GM12878 (cell line): ENCODE data around the gene TRAPPC3L. TPM values are rescaled to one million over a fixed set of nuclear protein-coding genes. Genes with fewer than 3 reads are reported as not detected.

ENCODE experiments used
- CBX3 ChIP-seq: fragments of 200-600 bp; sonication (generic); IDR thresholded peaks from 2 replicates; pipeline ENCODE4 v1.6.1; 2016; ENCODE audit warnings: low read depth, borderline replicate concordance
- CREB1 ChIP-seq: IDR thresholded peaks from 2 replicates; pipeline ENCODE4 v1.6.1; 2012; ENCODE audit warnings: low read depth, mild to moderate bottlenecking, inconsistent platforms
- ESRRA ChIP-seq: IDR thresholded peaks from 2 replicates; pipeline ENCODE4 v1.6.1; 2012; ENCODE audit warnings: mild to moderate bottlenecking, low read length, improper control_type of control experiment
- ETV6 ChIP-seq, 2 experiments: fragments of 450-650 bp in 1 of 2; IDR thresholded peaks in 1 of 2; conservative IDR thresholded peaks in 1 of 2; 2 replicates each; pipeline ENCODE4 v1.6.1; 2014; ENCODE audit warnings: antibody characterized with exemption in 1 of 2, borderline replicate concordance in 1 of 2, low read depth in 1 of 2, mild to moderate bottlenecking in 1 of 2, moderate library complexity in 1 of 2
- HCFC1 ChIP-seq: fragments of 150-350 bp; IDR thresholded peaks from 2 replicates; pipeline ENCODE4 v1.6.1; 2014; ENCODE audit warnings: low read length
- HDGF ChIP-seq: fragments of 450-650 bp; IDR thresholded peaks from 2 replicates; pipeline ENCODE4 v1.6.1; 2016; ENCODE audit warnings: antibody characterized with exemption
- KAT2A ChIP-seq: conservative IDR thresholded peaks from 2 replicates; pipeline ENCODE4 v1.6.1; 2011; ENCODE audit warnings: low read depth, low read length; ENCODE audit not compliant: control insufficient read depth
- LARP7 ChIP-seq: fragments of 450-650 bp; IDR thresholded peaks from 2 replicates; pipeline ENCODE4 v1.6.1; 2017; ENCODE audit warnings: mild to moderate bottlenecking
- MTA3 ChIP-seq: IDR thresholded peaks from 2 replicates; pipeline ENCODE4 v1.6.1; 2012; ENCODE audit warnings: low read length, inconsistent platforms, borderline replicate concordance
- MYB ChIP-seq: fragments of 150-350 bp; IDR thresholded peaks from 2 replicates; pipeline ENCODE4 v1.6.1; 2014; ENCODE audit warnings: mild to moderate bottlenecking, low read depth, low read length, borderline replicate concordance
- NBN ChIP-seq: fragments of 450-650 bp; IDR thresholded peaks from 2 replicates; pipeline ENCODE4 v1.6.1; 2016
- SKIL ChIP-seq: fragments of 450-650 bp; IDR thresholded peaks from 2 replicates; pipeline ENCODE4 v1.6.1; 2017; ENCODE audit warnings: mild to moderate bottlenecking, low read depth, inconsistent platforms; ENCODE audit not compliant: poor library complexity, severe bottlenecking
- TCF12 ChIP-seq: IDR thresholded peaks from 2 replicates; pipeline ENCODE4 v1.6.1; 2011; ENCODE audit warnings: low read depth, mild to moderate bottlenecking, low read length
- YBX1 ChIP-seq: fragments of 450-650 bp; IDR thresholded peaks from 2 replicates; pipeline ENCODE4 v1.6.1; 2016; ENCODE audit warnings: antibody characterized with exemption
- YY1 ChIP-seq: IDR thresholded peaks from 2 replicates; pipeline ENCODE4 v1.6.1; 2011; ENCODE audit warnings: low read depth, mild to moderate bottlenecking, low read length
- ZNF217 ChIP-seq: fragments of 450-650 bp; IDR thresholded peaks from 2 replicates; pipeline ENCODE4 v1.6.1; 2017; ENCODE audit warnings: antibody characterized with exemption, mild to moderate bottlenecking
- ZNF592 ChIP-seq: fragments of 450-650 bp; IDR thresholded peaks from 2 replicates; pipeline ENCODE4 v1.6.1; 2017; ENCODE audit warnings: mild to moderate bottlenecking, moderate library complexity
- ZNF622 ChIP-seq: fragments of 450-650 bp; IDR thresholded peaks from 2 replicates; pipeline ENCODE4 v1.6.1; 2017; ENCODE audit warnings: mild to moderate bottlenecking, inconsistent platforms
- polyA plus RNA-seq, 11 experiments: library from polyadenylated mRNA; depleted of rRNA in 4 of 11; unstranded in 6 of 11; stranded (reverse) in 5 of 11; fragments of >200 nt; fragmentation: Nextera tagmentation in 4 of 11; fragmentation: Illumina TruSeq in 1 of 11; extraction: Ambion mirVana in 4 of 11; extraction: Trizol in 1 of 11; gene quantifications; 1 replicate in 1 of 11; 2 replicates in 10 of 11; pipeline versions ENCODE4 v1.2.1 to v1.2.3, GENCODE V29; 2011 to 2016; ENCODE audit warnings: inconsistent platforms in 2 of 11, missing spikeins in 2 of 11, low read depth in 1 of 11
- total RNA-seq, 4 experiments: library from RNA; depleted of rRNA in 3 of 4; stranded (reverse); fragments of >200 nt in 3 of 4; fragmentation: Illumina TruSeq in 1 of 4; extraction: Trizol in 1 of 4; gene quantifications; 2 replicates each; pipeline versions ENCODE4 v1.2.1 to v1.2.3, GENCODE V29; 2013 to 2021
- TF ChIP-seq, protein P1 (sequence below): fragments of 450-650 bp; conservative IDR thresholded peaks from 2 replicates; pipeline ENCODE4 v1.6.1; 2017; ENCODE audit warnings: mild to moderate bottlenecking, moderate library complexity
- TF ChIP-seq, protein P2 (sequence below): fragments of 450-650 bp; IDR thresholded peaks from 2 replicates; pipeline ENCODE4 v1.6.1; 2017; ENCODE audit warnings: mild to moderate bottlenecking

Gene TRAPPC3L
- total and polyA plus RNA-seq, 10 of the 15 experiments (the other 5 are each of a cell fraction or from before 2014, with no cell fraction given) = not detected

GRCh38 chr6:116570856-116571682 lies 25.6 kb upstream of the TRAPPC3L start, which contains the start of gene RWDD1 (continued):
- TF ChIP-seq, protein P1, sequence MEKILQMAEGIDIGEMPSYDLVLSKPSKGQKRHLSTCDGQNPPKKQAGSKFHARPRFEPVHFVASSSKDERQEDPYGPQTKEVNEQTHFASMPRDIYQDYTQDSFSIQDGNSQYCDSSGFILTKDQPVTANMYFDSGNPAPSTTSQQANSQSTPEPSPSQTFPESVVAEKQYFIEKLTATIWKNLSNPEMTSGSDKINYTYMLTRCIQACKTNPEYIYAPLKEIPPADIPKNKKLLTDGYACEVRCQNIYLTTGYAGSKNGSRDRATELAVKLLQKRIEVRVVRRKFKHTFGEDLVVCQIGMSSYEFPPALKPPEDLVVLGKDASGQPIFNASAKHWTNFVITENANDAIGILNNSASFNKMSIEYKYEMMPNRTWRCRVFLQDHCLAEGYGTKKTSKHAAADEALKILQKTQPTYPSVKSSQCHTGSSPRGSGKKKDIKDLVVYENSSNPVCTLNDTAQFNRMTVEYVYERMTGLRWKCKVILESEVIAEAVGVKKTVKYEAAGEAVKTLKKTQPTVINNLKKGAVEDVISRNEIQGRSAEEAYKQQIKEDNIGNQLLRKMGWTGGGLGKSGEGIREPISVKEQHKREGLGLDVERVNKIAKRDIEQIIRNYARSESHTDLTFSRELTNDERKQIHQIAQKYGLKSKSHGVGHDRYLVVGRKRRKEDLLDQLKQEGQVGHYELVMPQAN = peak; percentile 79
- TF ChIP-seq HDGF (peak; percentile 56; the same call in 1 of the 2 replicates), HCFC1 (peak; percentile 92), SKIL (peak; percentile 90), MYB (peak; percentile 100), NBN (peak; percentile 95; the same call in 1 of the 2 replicates), ZNF622 (no peak), ETV6 (conservative IDR thresholded peaks at IDR 0.05 in 1 of 2, IDR thresholded peaks at IDR 0.05 in 1 of 2; ENCODE audit: borderline replicate concordance in 1 of 2, low read depth in 1 of 2) (no peak), KAT2A (no peak), CREB1 (peak; percentile 88), ZNF592 (peak; percentile 97), CBX3 (no peak), YBX1 (no peak), ESRRA (peak; percentile 90), LARP7 (peak; percentile 95), ZNF217 (no peak), YY1 (peak; percentile 91), TCF12 (no peak), MTA3 (no peak)
- TF ChIP-seq, protein P2, sequence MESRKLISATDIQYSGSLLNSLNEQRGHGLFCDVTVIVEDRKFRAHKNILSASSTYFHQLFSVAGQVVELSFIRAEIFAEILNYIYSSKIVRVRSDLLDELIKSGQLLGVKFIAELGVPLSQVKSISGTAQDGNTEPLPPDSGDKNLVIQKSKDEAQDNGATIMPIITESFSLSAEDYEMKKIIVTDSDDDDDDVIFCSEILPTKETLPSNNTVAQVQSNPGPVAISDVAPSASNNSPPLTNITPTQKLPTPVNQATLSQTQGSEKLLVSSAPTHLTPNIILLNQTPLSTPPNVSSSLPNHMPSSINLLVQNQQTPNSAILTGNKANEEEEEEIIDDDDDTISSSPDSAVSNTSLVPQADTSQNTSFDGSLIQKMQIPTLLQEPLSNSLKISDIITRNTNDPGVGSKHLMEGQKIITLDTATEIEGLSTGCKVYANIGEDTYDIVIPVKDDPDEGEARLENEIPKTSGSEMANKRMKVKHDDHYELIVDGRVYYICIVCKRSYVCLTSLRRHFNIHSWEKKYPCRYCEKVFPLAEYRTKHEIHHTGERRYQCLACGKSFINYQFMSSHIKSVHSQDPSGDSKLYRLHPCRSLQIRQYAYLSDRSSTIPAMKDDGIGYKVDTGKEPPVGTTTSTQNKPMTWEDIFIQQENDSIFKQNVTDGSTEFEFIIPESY = peak; percentile 86; the same call in 1 of the 2 replicates
